GM15510 (cell line): Measurements from ENCODE around the gene FGF23.

Experiments
- POLR2A ChIP-seq: IDR thresholded peaks from 3 replicates; pipeline ENCODE4 v1.6.1; 2011; ENCODE audit warnings: borderline replicate concordance; ENCODE audit not compliant: insufficient read length; ENCODE audit errors: extremely low read depth

FGF23 gene

DNA sequence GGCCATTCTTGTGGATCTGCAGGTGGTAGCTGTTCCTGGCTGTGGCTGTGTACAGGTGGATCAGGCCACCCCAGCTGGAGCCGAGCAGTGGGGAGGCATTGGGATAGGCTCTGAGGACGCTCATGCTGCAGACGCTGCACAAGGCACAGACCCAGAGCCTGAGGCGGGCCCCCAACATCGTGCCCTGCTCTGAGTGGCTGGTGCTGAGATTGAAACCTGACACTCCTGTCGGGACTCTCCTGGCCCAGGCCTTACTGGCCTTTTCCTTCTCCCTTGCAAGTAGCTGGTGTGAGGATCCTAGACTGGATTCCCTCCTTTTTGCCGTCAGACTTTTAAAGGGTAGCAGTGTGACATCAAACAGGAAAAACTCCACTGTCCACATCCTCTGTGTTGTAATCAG lies at the start of gene FGF23:
TSS of gene FGF23 (minus strand) at position 308 of the 400 bp plus-strand sequence. CDS start at position 178, 130 bp downstream.
- no peak for TF ChIP-seq POLR2A

- TF ChIP-seq POLR2A = no peak
These were observed 44.9 kb upstream of the FGF23 start for GRCh38 chr12:4424422-4424821.

DNA sequence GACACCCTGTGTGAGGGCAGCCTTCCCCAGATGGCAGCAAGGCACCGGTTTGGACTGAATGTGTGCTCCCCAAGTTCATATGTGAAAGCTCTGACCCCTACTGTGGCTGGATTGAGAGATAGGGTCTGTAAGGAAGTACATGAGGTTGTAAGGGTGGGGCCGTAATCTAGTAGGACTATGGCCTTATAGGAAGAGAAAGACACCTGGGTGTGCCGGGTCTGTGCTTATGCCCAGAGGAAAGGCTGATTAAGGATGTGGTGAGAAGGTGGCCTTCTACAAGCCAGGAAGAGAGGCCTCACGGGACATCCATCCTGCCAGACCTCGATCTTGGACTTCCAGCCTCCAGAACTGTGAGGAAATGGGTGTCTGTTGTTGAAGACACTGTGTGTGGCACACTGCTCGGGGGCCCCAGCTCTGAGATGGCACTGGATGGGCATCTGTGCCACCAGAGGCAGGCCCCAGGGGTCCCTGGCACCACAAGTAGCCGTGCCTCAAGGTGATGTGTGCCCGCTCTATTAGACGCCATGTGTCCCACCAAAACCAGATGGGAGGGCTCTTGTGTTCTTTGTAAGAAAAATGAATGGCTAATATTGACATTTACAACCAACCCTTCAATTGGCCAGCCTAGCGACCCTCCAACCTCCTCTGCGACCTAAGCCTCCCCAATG lies 44.1 kb upstream of the FGF23 start:
- no peak for TF ChIP-seq POLR2A

- TF ChIP-seq POLR2A = no peak
These were observed 43.5 kb upstream of the FGF23 start for GRCh38 chr12:4422985-4423384.

GRCh38 chr12:4421590-4422031 lies 42.1 kb upstream of the FGF23 start:
- no peak for TF ChIP-seq POLR2A

DNA sequence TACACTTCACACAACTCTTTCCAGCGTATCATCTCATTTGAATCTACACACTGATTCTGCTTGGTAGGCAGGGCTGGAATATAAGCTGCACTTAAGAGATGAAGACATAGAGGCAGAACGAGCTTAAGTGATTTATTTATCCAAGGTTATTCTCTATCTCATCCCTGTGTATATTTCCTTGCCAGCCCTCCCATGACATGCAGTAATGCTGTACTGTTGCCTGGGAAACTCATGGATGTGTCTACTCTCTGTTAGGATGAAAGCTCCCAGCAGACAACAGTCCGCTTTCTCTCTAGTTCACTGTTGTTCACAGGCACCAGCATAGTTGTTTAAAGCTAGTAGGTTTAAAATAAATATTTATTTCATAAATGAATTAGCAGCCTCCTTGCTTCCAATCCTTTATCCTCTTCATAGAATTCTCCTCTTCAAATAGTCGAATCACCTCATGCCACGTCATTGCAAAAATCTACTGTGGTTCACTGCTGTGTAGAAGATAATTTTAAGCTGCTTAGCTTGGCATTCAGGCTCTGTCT lies 40.7 kb upstream of the FGF23 start:
- no peak for TF ChIP-seq POLR2A

DNA sequence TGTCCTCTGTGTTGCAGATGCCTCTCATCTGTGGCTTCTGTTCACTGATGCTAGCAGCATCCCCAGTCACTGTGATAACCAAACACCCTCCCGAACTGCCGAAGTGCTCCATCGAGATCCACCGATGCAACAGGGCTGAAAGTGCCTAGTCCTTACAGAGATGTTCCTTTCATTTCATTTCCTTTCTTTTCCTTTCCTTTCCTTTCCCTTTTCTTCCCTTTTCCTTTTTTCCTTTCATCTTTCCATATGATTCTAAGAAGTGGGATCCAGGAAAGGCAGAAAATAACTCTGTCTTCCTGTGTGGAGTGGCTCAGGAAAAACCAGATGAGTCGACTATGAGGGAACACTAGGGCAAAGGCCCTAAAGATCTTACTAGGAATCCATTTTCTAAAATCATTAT lies 39.4 kb upstream of the FGF23 start:
- no peak for TF ChIP-seq POLR2A

GRCh38 chr12:4417936-4418335 lies 38.4 kb upstream of the FGF23 start:
- no peak for TF ChIP-seq POLR2A

DNA sequence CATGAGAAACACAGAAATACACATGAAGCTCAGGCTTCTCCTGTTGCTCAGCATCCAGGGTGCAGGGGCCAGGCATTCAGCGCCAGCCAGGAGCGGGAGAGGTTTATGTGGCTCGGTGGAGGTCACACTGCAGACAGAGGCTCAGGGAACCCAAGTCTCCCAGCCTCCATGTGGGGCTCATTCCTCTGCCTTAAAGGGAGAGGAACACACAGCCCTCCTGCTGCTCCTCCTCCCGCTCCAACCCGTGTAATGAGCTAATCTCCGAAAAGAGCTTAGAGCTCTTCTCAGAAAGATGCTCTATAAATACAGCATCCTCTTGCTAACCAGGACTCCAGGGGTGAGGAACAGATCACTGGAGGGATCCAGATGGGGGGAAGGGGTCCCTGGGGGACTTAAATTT lies 37.9 kb upstream of the FGF23 start:
- no peak for TF ChIP-seq POLR2A

DNA sequence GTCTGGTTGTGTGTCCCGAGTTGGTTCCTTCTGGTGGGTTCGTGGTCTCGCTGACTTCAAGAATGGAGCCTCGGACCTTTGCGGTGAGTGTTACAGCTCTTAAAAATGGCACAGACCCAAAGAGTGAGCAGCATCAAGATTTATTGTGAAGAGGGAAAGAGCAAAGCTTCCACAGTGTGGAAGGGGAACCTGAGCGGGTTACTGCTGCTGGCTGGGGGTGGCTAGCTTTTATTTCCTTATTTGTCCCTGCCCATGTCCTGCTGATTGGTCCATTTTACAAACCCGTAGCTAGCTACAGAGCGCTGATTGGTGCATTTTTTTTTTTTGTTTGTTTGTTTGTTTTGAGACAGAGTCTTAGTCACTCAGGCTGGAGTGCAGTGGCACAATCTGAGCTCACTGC lies 36.8 kb upstream of the FGF23 start:
- no peak for TF ChIP-seq POLR2A

GRCh38 chr12:4412465-4412864 lies 33.0 kb upstream of the FGF23 start:
- TF ChIP-seq POLR2A = no peak

GRCh38 chr12:4412056-4412455 lies 32.5 kb upstream of the FGF23 start:
- TF ChIP-seq POLR2A = no peak

GRCh38 chr12:4407136-4407535 lies 27.6 kb upstream of the FGF23 start:
- TF ChIP-seq POLR2A = no peak

DNA sequence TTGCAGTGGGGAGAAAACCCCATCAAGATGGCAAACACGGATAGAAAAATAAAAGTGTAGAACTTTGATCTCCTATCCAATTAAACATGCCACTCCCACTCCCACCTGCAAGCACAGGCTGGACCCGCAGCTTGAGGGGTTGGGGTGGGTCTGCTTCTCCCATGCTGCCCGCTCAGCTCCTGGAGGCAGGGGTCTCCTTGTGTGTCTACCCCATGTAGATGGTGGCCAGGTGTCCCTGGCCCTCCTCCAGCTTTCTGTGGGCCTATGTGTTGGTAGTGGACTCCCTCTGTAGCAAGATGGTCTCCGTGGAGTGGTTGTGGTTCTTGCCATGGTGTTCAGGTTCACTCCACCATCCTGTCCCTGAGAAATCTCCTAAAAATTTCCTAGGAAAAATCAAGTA lies 23.5 kb upstream of the FGF23 start:
- TF ChIP-seq POLR2A = no peak

GRCh38 chr12:4401117-4401516 lies 21.6 kb upstream of the FGF23 start:
- TF ChIP-seq POLR2A = no peak

- no peak for TF ChIP-seq POLR2A
These were observed 16.3 kb upstream of the FGF23 start for GRCh38 chr12:4395818-4396217.

- no peak for TF ChIP-seq POLR2A
These were observed 13.7 kb upstream of the FGF23 start for GRCh38 chr12:4393211-4393610.

DNA sequence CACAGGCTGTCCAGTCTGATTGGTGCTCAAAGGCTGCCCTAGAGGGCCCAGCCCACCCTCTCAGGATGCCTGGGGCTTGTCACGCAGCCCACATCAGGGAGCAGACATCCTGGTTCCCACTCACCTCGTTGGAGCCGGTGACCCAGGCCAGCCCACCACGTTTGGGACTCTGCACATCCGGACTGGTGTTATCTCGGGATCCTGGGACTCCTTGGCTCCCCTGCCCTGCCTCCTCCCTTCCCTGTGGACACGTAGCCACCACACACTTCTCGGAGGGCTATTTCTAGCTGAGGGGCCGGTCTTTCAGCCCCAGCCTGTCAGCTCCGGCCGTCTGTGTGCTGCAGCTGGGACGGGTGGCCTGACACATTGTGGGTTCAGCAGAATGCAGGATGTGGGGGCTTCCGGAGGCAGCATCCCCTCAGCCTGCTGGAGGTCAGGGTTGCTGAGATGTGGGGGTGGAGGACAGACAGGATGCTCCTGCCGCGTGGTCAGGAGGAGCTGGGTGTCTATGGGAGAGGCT lies 12.8 kb upstream of the FGF23 start:
- no peak for TF ChIP-seq POLR2A

DNA sequence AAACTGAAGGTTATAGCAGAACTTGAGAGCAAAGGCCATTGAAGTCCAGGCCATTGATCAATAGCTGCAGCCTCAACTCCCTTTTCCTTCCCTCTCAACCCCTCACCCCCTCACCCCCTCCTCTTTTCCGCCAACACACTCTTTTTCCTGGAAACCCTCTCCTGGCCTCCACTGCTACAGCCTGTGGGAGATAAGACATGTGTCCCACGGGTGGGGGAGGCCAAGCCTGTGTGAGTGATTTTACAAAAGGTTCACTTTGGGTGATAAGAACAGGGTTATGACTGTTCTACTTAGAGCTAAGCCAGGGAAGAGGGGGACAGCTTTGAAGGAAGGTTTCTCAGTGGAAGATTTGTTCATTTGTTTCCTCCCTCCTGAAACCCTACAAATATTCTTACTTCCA lies 9.2 kb upstream of the FGF23 start:
- no peak for TF ChIP-seq POLR2A
